Upper lobe of left lung (tissue), 6 donors: ENCODE data around the gene TREX2. TPM values are rescaled to one million over a fixed set of nuclear protein-coding genes. Genes with fewer than 3 reads are reported as not detected.

Experiments
- ATAC-seq, 2 donors: fragments of 200-7000 bp; cut with Tn5 transposase; one replicate each; pipeline ENCODE4 v1.9.1; 2022; ENCODE audit warnings: mild to moderate bottlenecking in 2 of 2, moderate library complexity in 2 of 2; ENCODE audit not compliant: low FRiP score in 2 of 2
- DNase-seq, 2 donors: peaks; one replicate each; pipeline ENCODE4 v3.0.0-alpha.2; 2019 to 2020
- H3K27ac ChIP-seq, 4 donors: fragments of 200-600 bp; sonication (generic); one replicate each; pipeline ENCODE4 v1.5.1; 2016 to 2019
- H3K27me3 ChIP-seq, 4 donors: fragments of 200-600 bp; sonication (generic); one replicate each; pipeline ENCODE4 v1.5.1; 2017 to 2019
- H3K36me3 ChIP-seq, 4 donors: fragments of 200-600 bp; sonication (generic); one replicate each; pipeline ENCODE4 v1.5.1; 2016 to 2019
- H3K4me1 ChIP-seq, 4 donors: fragments of 200-600 bp; sonication (generic); one replicate each; pipeline ENCODE4 v1.5.1; 2018 to 2019
- H3K4me3 ChIP-seq, 4 donors: fragments of 200-600 bp; sonication (generic); one replicate each; pipeline ENCODE4 v1.5.1; 2017 to 2019; ENCODE audit warnings: mild to moderate bottlenecking in 2 of 4, moderate library complexity in 1 of 4
- H3K9me3 ChIP-seq, 4 donors: fragments of 200-600 bp; sonication (generic); one replicate each; pipeline ENCODE4 v1.5.1; 2018 to 2019
- EP300 ChIP-seq, 4 donors: sonication (generic); formaldehyde crosslinking; IDR thresholded peaks; one replicate each; pipeline ENCODE4 v1.5.1; 2017; ENCODE audit warnings: antibody characterized with exemption in 4 of 4, control low read depth in 2 of 4
- POLR2A ChIP-seq, 4 donors: fragments of 450-650 bp; IDR thresholded peaks; one replicate each; pipeline ENCODE4 v1.5.1; 2016 to 2017; ENCODE audit warnings: antibody characterized with exemption in 4 of 4, mild to moderate bottlenecking in 2 of 4
- POLR2AphosphoS5 ChIP-seq, 2 donors: sonication (generic); formaldehyde crosslinking; IDR thresholded peaks; one replicate each; pipeline ENCODE4 v1.5.1; 2017; ENCODE audit warnings: antibody characterized with exemption in 2 of 2
- WGBS, 2 donors: methylation state at CpG; one replicate each; pipeline ENCODE4 v1.1.5; 2017 to 2018; 5-methylcytosine and 5-hydroxymethylcytosine counted together
- total RNA-seq, 6 donors: library from RNA; depleted of rRNA in 4 of 6; stranded (reverse); fragments of >200 nt in 4 of 6; gene quantifications; one replicate each; pipeline versions ENCODE4 v1.1.0 to v1.2.1, GENCODE V29; 2016 to 2021
- TF ChIP-seq, protein P1 (sequence below), 6 experiments: fragments of 450-650 bp in 4 of 6; fragments of 200-600 bp in 2 of 6; sonication (generic) in 2 of 6; IDR thresholded peaks; one replicate each; pipeline ENCODE4 v1.5.1; 2016 to 2019; ENCODE audit warnings: antibody characterized with exemption in 6 of 6
- donor health status: DM: no; HTN: no; CAD: no; lungs with moderate emphysema.
- donor health status: DM: no; HTN: yes; CAD: no; lungs with severe emphysema.

Gene TREX2
- total RNA-seq, 6 donors from 2014 or later: 0.97 to 7.3 (median 2.8) TPM

DNA sequence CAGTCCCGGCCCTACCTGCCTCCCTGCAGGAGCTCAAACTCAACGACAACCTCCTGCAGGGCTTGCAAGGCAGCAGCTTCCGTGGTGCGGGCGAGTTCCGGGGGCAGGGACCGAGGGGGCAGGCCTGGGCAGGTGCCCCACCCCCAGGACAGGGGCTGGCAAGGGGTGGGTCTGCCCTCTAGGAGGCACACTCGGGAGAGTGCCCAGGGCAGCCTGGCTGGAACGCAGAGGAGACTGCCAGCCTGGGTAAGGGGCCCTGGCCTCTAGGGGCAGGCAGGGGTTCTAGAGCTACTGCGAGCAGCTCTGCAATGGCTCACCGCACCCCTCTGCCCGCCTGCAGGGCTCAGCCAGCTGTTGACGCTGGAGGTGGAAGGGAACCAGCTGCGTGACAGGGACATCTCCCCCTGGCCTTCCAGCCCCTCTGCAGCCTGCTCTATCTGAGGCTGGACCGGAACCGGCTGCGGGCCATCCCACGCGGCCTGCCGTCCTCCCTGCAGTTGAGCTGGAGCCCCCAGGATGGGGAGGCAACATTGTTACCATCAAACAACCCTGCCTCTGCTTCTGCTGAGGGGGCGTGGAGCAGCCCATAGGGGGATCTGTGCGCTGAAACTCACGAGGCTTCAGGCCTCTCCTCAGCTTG, 36.6 kb upstream of the TREX2 start:
- H3K4me3 ChIP-seq: no peak overlapping the region
- no peaks in the 10 kb centered on the region for H3K27me3 ChIP-seq
- WGBS, 2 donors: 93% methylated on average over 22 of the region's 23 CpGs; no CpG with 5 or more reads in 1 of the 2 donors
- TF ChIP-seq POLR2A (IDR thresholded peaks at IDR 0.05) (no peak), POLR2AphosphoS5 (IDR thresholded peaks at IDR 0.05) (no peak), EP300 (IDR thresholded peaks at IDR 0.05) (no peak)
- TF ChIP-seq, protein P1, sequence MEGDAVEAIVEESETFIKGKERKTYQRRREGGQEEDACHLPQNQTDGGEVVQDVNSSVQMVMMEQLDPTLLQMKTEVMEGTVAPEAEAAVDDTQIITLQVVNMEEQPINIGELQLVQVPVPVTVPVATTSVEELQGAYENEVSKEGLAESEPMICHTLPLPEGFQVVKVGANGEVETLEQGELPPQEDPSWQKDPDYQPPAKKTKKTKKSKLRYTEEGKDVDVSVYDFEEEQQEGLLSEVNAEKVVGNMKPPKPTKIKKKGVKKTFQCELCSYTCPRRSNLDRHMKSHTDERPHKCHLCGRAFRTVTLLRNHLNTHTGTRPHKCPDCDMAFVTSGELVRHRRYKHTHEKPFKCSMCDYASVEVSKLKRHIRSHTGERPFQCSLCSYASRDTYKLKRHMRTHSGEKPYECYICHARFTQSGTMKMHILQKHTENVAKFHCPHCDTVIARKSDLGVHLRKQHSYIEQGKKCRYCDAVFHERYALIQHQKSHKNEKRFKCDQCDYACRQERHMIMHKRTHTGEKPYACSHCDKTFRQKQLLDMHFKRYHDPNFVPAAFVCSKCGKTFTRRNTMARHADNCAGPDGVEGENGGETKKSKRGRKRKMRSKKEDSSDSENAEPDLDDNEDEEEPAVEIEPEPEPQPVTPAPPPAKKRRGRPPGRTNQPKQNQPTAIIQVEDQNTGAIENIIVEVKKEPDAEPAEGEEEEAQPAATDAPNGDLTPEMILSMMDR (IDR thresholded peaks at IDR 0.05): no peak
- no peak for ATAC-seq
- peak in 1 of 2 donors; percentile 54 for DNase-seq
- no peaks in the 10 kb centered on the region for H3K9me3 ChIP-seq
- H3K4me1 ChIP-seq: peaks cover 0 to 3% (median under 1%) of the 10 kb centered on the region in 4 donors
- H3K36me3 ChIP-seq: no peaks in the 10 kb centered on the region
- H3K27ac ChIP-seq: no peak overlapping the region

DNA sequence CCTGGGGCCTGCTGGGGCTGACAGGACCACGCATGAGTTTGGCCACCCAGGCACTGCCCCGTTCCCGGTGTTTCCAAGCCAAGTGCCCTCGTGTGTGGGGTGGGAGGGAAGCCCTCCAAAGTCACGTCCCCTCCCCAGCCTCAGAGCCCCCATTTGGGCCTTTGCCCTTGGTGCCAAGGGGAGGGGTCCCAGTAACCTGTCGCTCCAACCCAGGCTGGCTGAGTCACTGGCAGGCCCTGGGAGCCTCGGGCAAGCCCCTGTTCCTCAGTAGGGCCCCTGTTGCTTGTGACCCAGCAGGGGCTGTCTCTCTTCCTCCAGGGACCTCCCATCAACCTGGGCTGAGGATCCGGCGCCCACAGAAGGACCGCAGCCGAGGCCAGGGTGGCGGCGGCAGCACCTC, 35.2 kb upstream of the TREX2 start:
- ATAC-seq (no peak), DNase-seq (no peak)
- H3K4me1 ChIP-seq: peaks cover 0 to 6% (median 0%) of the 10 kb centered on the region in 4 donors
- no peaks in the 10 kb centered on the region for H3K27me3 ChIP-seq
- no peaks in the 10 kb centered on the region for H3K9me3 ChIP-seq
- H3K36me3 ChIP-seq: no peaks in the 10 kb centered on the region
- no peak for TF ChIP-seq POLR2A (IDR thresholded peaks at IDR 0.05)
- no peak for TF ChIP-seq POLR2AphosphoS5 (IDR thresholded peaks at IDR 0.05)
- TF ChIP-seq EP300 (IDR thresholded peaks at IDR 0.05): no peak
- TF ChIP-seq, protein P1 (IDR thresholded peaks at IDR 0.05): no peak
- WGBS, 2 donors: 90% methylated on average over 10 of the region's 13 CpGs; no CpG with 5 or more reads in 1 of the 2 donors
- H3K4me3 ChIP-seq: no peak overlapping the region
- H3K27ac ChIP-seq: no peak overlapping the region

DNA sequence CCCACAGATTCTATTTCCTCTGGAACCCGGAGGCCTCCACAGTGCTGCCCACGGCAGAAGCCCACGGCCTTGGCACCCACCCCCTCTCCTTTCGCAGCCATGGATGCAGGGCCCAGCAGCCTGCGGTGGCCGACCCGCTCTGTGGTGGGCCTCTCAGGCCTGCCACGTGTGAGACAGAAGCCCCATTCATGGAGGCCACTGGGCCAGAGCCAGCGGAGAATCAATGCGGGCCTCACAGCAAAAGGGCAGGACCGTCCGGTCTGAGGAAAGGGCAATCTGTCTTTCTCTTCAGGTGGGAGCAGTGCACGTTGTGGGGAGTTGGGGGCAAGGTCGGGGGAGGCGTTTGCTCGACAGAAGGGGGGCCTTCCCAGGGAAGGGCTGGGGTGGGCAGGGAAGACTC, 32.9 kb upstream of the TREX2 start:
- DNase-seq (no peak), ATAC-seq (no peak)
- TF ChIP-seq, protein P1 (IDR thresholded peaks at IDR 0.05): no peak
- TF ChIP-seq POLR2A (IDR thresholded peaks at IDR 0.05) (no peak), EP300 (IDR thresholded peaks at IDR 0.05) (no peak), POLR2AphosphoS5 (IDR thresholded peaks at IDR 0.05) (no peak)
- peaks cover 0 to 4% (median 0%) of the 10 kb centered on the region in 4 donors for H3K27me3 ChIP-seq
- no peak overlapping the region for H3K27ac ChIP-seq
- H3K4me3 ChIP-seq: no peak overlapping the region
- H3K4me1 ChIP-seq: peaks cover 0 to 10% (median 6%) of the 10 kb centered on the region in 4 donors
- WGBS, 2 donors: 85 to 94% methylated on average over 11 to 16 of the region's 16 CpGs
- H3K9me3 ChIP-seq: no peaks in the 10 kb centered on the region
- no peaks in the 10 kb centered on the region for H3K36me3 ChIP-seq

DNA sequence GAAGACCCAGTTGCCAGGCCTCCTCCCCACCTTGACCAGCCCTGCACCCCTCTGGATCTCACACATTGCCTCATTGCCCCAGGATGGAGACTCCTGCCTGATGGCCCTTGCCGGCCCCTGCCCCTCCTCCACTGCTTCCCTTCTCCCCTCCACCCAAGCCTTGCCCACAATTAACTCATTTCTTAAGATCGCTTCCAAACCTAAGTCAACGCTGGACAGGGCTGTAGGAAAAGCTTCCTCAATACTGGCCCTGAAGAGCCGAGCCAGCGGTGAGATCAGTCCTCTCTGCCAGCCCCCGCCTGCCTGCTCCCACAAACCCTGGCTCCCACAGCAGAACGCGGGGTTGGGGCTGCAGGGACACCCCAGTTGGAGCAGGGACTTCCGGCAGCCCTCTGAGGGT, 32.0 kb upstream of the TREX2 start:
- ATAC-seq (peak in 1 of 2 donors; percentile 71), DNase-seq (no peak)
- H3K4me3 ChIP-seq: no peak overlapping the region
- peak overlapping the region in 2 of 4 donors; percentile 18 to 61 for H3K27ac ChIP-seq
- H3K4me1 ChIP-seq: peaks cover 0 to 10% (median 6%) of the 10 kb centered on the region in 4 donors
- peaks cover 0 to 4% (median 0%) of the 10 kb centered on the region in 4 donors for H3K27me3 ChIP-seq
- TF ChIP-seq EP300 (IDR thresholded peaks at IDR 0.05) (no peak), POLR2AphosphoS5 (IDR thresholded peaks at IDR 0.05) (no peak), POLR2A (IDR thresholded peaks at IDR 0.05) (no peak)
- TF ChIP-seq, protein P1 (IDR thresholded peaks at IDR 0.05): no peak
- H3K9me3 ChIP-seq: no peaks in the 10 kb centered on the region
- no peaks in the 10 kb centered on the region for H3K36me3 ChIP-seq
- WGBS, 2 donors: 60 to 80% methylated on average over 1 to 9 of the region's 9 CpGs
